NT2/D1 (cell line): Measurements from ENCODE around the gene GLIPR2.
"Not testable (repeated sequence)": the region's sequence is repeated elsewhere in the genome, so short reads cannot be mapped to it uniquely, and the experiment has no call there.

Source experiments
- DNase-seq: peaks from one replicate; pipeline ENCODE4 v3.0.0-alpha.2; 2011; ENCODE audit warnings: low read depth, low spot score
- H3K27me3 ChIP-seq: 2 replicates; pipeline ENCODE4 v1.6.0; 2011; ENCODE audit warnings: mild to moderate bottlenecking; ENCODE audit not compliant: insufficient read length, insufficient read depth
- H3K36me3 ChIP-seq: 2 replicates; pipeline ENCODE4 v1.6.1; 2011; ENCODE audit warnings: mild to moderate bottlenecking, low read length, mixed read lengths; ENCODE audit not compliant: insufficient read depth, insufficient read length
- H3K4me1 ChIP-seq: 2 replicates; pipeline ENCODE4 v1.5.1; 2011; ENCODE audit not compliant: insufficient read depth, insufficient read length
- H3K4me3 ChIP-seq: 2 replicates; pipeline ENCODE4 v1.5.1; 2011; ENCODE audit warnings: low read depth; ENCODE audit not compliant: insufficient read length
- H3K9ac ChIP-seq: 2 replicates; pipeline ENCODE4 v1.6.0; 2011; ENCODE audit warnings: low read depth; ENCODE audit not compliant: insufficient read length
- H3K9me3 ChIP-seq: 2 replicates; pipeline ENCODE4 v1.5.1; 2011; ENCODE audit warnings: mild to moderate bottlenecking, low read length; ENCODE audit not compliant: insufficient read depth
- SUZ12 ChIP-seq: IDR thresholded peaks from 2 replicates; pipeline ENCODE4 v1.6.1; 2011; ENCODE audit not compliant: insufficient read length, insufficient read depth; ENCODE audit errors: extremely low read depth
- YY1 ChIP-seq: IDR thresholded peaks from 2 replicates; pipeline ENCODE4 v1.6.1; 2011; ENCODE audit not compliant: insufficient read length, insufficient read depth
- ZNF274 ChIP-seq: IDR thresholded peaks from 2 replicates; pipeline ENCODE4 v1.6.1; 2011; ENCODE audit warnings: mild to moderate bottlenecking, low read depth, low read length

GLIPR2 gene

GRCh38 chr9:36125062-36125855 lies 11.3 kb upstream of the GLIPR2 start:
- no peak for DNase-seq
- H3K9ac ChIP-seq, result no peak overlapping the region
- peaks cover 18% of the 10 kb centered on the region for H3K36me3 ChIP-seq
- TF ChIP-seq SUZ12 (no peak), ZNF274 (no peak), YY1 (no peak)
- no peak overlapping the region for H3K4me3 ChIP-seq
- H3K27me3 ChIP-seq, result peaks cover 4% of the 10 kb centered on the region
- H3K4me1 ChIP-seq, result peaks cover 9% of the 10 kb centered on the region
- H3K9me3 ChIP-seq, result no peaks in the 10 kb centered on the region

GRCh38 chr9:36126016-36126730 lies 10.4 kb upstream of the GLIPR2 start:
- Histone ChIP-seq H3K4me1 (peaks cover 9% of the 10 kb centered on the region), H3K9ac (no peak overlapping the region), H3K4me3 (no peak overlapping the region), H3K27me3 (peaks cover 4% of the 10 kb centered on the region), H3K36me3 (peaks cover 18% of the 10 kb centered on the region), H3K9me3 (no peaks in the 10 kb centered on the region)
- TF ChIP-seq YY1 (no peak), SUZ12 (no peak), ZNF274 (no peak)
- DNase-seq, result no peak

GRCh38 chr9:36127652-36128244 lies 8.8 kb upstream of the GLIPR2 start:
- peaks cover 8% of the 10 kb centered on the region for H3K36me3 ChIP-seq
- no peak for DNase-seq
- peaks cover 4% of the 10 kb centered on the region for H3K27me3 ChIP-seq
- no peaks in the 10 kb centered on the region for H3K9me3 ChIP-seq
- peaks cover 9% of the 10 kb centered on the region for H3K4me1 ChIP-seq
- H3K9ac ChIP-seq, result no peak overlapping the region
- TF ChIP-seq YY1 (no peak), ZNF274 (no peak), SUZ12 (no peak)
- H3K4me3 ChIP-seq, result no peak overlapping the region

GRCh38 chr9:36128349-36128748 lies 8.2 kb upstream of the GLIPR2 start:
- Histone ChIP-seq H3K36me3 (peaks cover 2% of the 10 kb centered on the region), H3K4me1 (peaks cover 9% of the 10 kb centered on the region), H3K4me3 (no peak overlapping the region), H3K9me3 (no peaks in the 10 kb centered on the region), H3K27me3 (peaks cover 4% of the 10 kb centered on the region), H3K9ac (no peak overlapping the region)
- DNase-seq, result no peak
- TF ChIP-seq YY1 (no peak), ZNF274 (no peak), SUZ12 (no peak)

GRCh38 chr9:36129139-36129538 lies 7.4 kb upstream of the GLIPR2 start:
- DNase-seq, result no peak

GRCh38 chr9:36131666-36132065 lies 4.9 kb upstream of the GLIPR2 start:
- H3K9ac ChIP-seq, H3K36me3 ChIP-seq, H3K9me3 ChIP-seq, DNase-seq, H3K27me3 ChIP-seq, H3K4me1 ChIP-seq, H3K4me3 ChIP-seq: not testable (repeated sequence)

More at GRCh38 chr9:36129139-36129538, 7.4 kb upstream of the GLIPR2 start:
- H3K9ac ChIP-seq, result no peak overlapping the region
- H3K27me3 ChIP-seq, result peaks cover 4% of the 10 kb centered on the region
- no peak for TF ChIP-seq SUZ12
- TF ChIP-seq ZNF274, result no peak
- no peaks in the 10 kb centered on the region for H3K9me3 ChIP-seq
- H3K36me3 ChIP-seq, result no peaks in the 10 kb centered on the region
- H3K4me1 ChIP-seq, result peaks cover 9% of the 10 kb centered on the region
- no peak overlapping the region for H3K4me3 ChIP-seq

GRCh38 chr9:36132086-36132485 lies 4.4 kb upstream of the GLIPR2 start:
- Histone ChIP-seq H3K9me3 (no peaks in the 10 kb centered on the region), H3K27me3 (peaks cover 10% of the 10 kb centered on the region), H3K36me3 (no peaks in the 10 kb centered on the region), H3K9ac (no peak overlapping the region), H3K4me3 (no peak overlapping the region), H3K4me1 (peaks cover 5% of the 10 kb centered on the region)
- DNase-seq, result no peak
- TF ChIP-seq SUZ12 (no peak), YY1 (no peak), ZNF274 (no peak)
